D721Med (cell line): ENCODE results near the gene DOCK4.

Source experiments
- DNase-seq: peaks from one replicate; pipeline ENCODE4 v3.0.0; 2011; ENCODE audit warnings: low spot score; ENCODE audit not compliant: insufficient read length
- FAIRE-seq: peaks from 2 replicates; lab custom pipeline; 2011; peaks lifted over from hg19 to GRCh38; lab: Jason Lieb, UNC
- CTCF ChIP-seq: IDR thresholded peaks from 2 replicates; pipeline ENCODE4 v1.5.1; 2012; ENCODE audit warnings: mild to moderate bottlenecking, control low read depth; ENCODE audit not compliant: insufficient read depth; ENCODE audit errors: missing control alignments

Gene DOCK4

DNA sequence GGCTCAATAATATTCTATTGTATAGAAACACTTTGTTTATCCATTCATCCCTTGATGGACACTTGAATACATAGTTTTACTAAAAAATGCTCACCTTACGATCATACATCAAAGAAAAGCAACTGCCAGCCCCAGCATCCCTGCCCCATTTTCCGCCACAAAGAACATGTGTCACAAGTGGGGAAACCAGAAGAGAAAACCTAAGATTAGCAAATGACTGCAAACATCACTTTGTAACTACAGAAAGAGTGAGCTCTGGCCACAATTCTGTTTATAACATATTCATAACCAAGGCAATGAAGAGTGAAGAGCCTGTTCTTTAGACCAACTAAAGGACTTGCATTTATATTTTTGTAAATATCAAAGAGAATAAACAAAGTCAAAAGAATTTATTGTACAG, 89.8 kb downstream of the DOCK4 start:
- TF ChIP-seq CTCF = no peak
- FAIRE-seq (no peak), DNase-seq (no peak)

GRCh38 chr7:112115880-112116279, 90.3 kb downstream of the DOCK4 start:
- no peak for DNase-seq
- FAIRE-seq = no peak
- no peak for TF ChIP-seq CTCF

DNA sequence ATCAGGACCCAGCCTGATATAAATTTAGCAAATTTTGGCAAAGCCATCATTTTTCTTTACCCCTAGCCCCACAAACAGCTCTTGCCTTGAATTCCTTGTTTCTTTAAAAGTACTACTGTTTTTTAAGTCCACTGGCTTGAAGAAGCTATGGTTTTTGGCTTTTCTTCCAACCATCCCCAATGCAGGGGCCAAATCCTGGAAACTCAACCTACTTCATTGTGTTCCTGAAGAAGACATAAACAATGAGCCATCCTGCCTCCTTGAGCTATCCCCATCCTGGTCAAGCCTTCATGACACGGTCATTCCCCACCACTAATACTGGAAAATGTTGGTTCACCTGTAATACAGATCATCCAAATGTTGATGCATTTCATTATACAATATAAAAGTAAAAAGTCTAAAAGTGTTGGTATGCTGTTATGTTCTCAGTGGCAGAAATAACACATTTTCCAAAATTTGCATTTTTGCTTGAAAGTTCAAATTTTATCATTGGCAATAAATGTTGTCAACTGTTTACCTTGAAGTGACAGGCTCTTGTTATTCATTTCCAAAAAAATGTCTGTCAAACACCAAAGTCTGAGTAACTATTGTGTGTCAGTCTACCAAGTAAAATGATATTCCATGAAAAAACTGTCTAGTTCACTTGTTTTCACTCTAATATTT, 92.2 kb downstream of the DOCK4 start:
- DNase-seq (no peak), FAIRE-seq (no peak)
- no peak for TF ChIP-seq CTCF

DNA sequence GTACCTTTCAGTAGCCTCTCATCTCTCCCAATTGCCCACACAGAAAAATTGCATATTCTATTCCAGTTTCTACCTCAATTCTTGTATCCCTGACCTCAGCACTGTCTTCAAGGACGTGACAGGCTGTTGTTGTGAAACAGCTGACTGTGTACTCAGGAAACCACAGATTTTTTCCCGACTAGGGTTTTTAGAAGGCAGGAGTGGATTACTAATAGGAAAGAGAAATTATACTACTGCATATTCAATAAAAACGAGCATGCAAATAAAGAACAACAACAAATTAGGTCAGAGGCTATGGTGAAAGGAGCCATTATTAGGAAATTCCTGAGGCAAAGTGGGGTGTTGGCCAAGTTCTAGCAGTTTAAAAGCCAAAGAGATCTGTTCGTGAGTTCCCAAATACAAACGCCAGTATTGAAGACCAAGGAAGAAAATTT, 93.4 kb downstream of the DOCK4 start:
- FAIRE-seq (no peak), DNase-seq (no peak)
- TF ChIP-seq CTCF = no peak

- TF ChIP-seq CTCF = no peak
- DNase-seq = no peak
- no peak for FAIRE-seq
Observed at GRCh38 chr7:112110651-112111050, 95.5 kb downstream of the DOCK4 start.

GRCh38 chr7:112110175-112110574, 96.0 kb downstream of the DOCK4 start:
- no peak for FAIRE-seq
- TF ChIP-seq CTCF = no peak
- no peak for DNase-seq

GRCh38 chr7:112108981-112109380, 97.2 kb downstream of the DOCK4 start:
- TF ChIP-seq CTCF = no peak
- FAIRE-seq = no peak
- DNase-seq = no peak
